ENCODE results near the gene SOWAHC. TPM values are rescaled to one million over a fixed set of nuclear protein-coding genes. Genes with fewer than 3 reads are reported as not detected.
"Not testable (repeated sequence)": the region's sequence is repeated elsewhere in the genome, so short reads cannot be mapped to it uniquely, and the experiment has no call there.

The SOWAHC gene, protein sequence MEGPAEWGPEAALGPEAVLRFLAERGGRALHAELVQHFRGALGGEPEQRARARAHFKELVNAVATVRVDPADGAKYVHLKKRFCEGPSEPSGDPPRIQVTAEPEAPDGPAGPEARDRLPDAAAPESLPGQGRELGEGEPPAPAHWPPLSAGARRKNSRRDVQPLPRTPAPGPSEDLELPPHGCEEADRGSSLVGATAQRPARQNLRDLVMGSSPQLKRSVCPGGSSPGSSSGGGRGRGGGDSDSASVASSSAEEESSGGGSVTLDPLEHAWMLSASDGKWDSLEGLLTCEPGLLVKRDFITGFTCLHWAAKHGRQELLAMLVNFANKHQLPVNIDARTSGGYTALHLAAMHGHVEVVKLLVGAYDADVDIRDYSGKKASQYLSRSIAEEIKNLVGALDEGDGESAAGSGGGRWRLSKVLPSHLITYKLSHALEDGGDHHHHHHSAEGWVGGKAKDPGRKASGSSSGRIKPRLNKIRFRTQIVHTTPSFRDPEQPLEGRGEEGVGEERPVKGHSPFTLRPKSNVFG
- total RNA-seq (2014; rRNA removed; shearing (Covaris generic); ENCODE audit: low replicate concordance), result not detected in 2 replicates

GRCh38 chr2:109613922-109614714 lies at the start of gene SOWAHC, which contains the start of gene SEPTIN10:
TSS of gene SOWAHC (plus strand) at chr2:109614364. CDS start at chr2:109614490, 126 bp downstream.
TSS of gene SEPTIN10 (minus strand) at chr2:109613966. CDS start at chr2:109613827, 139 bp downstream.
- Histone ChIP-seq H2AFZ (ENCODE audit: low read length) (no peak within 1 kb of the TSS), H3K4me3 (ENCODE audit: low read length) (no peak within 1 kb of the TSS), H3K36me3 (ENCODE audit: insufficient read depth, low read length) (no peaks in the 10 kb centered on the region), H3K9me2 (replicated peaks; ENCODE audit: insufficient read depth, low read length) (no peaks in the 10 kb centered on the region), H3K27ac (ENCODE audit: low read length) (no peak within 1 kb of the TSS), H4K20me1 (ENCODE audit: insufficient read depth, low read depth, low read length) (no peaks in the 10 kb centered on the region), H3K79me2 (ENCODE audit: low read length) (no peaks in the 10 kb centered on the region), H3K4me2 (ENCODE audit: low read depth, low read length, poor library complexity, severe bottlenecking) (no peak within 1 kb of the TSS), H3K9me3 (ENCODE audit: low read length) (no peaks in the 10 kb centered on the region), H3K27me3 (ENCODE audit: low read length) (no peaks in the 10 kb centered on the region), H3K4me1 (ENCODE audit: low read length) (no peaks in the 10 kb centered on the region), H3K9ac (ENCODE audit: low read length) (no peak within 1 kb of the TSS)
- DNase-seq, result no peak

DNA sequence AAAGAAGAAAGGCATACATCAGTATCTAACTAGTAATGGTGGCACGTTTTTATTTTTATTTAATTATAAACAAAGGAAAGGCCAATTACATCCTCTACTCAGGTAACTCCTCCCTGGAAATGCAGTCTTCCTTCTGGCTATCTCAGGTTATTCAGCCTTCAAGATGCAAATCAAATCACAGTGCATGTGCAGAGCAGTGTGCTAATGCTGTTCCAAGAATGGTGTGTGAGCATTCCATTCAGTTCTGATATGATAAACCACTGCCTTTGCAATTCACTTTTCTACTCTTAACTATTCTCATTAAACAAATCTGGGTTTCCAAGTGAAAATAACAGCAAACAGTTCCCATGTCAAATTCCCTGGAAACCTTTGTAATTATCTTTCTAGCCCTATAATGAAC lies 38.8 kb upstream of the SOWAHC start:
- no peaks in the 10 kb centered on the region for H3K79me2 ChIP-seq (ENCODE audit: low read length)
- no peak overlapping the region for H3K27ac ChIP-seq (ENCODE audit: low read length)
- H3K4me2 ChIP-seq (ENCODE audit: low read depth, low read length, poor library complexity, severe bottlenecking), result no peak overlapping the region
- H3K9me2 ChIP-seq (replicated peaks; ENCODE audit: insufficient read depth, low read length), result no peaks in the 10 kb centered on the region
- no peak overlapping the region for H3K4me3 ChIP-seq (ENCODE audit: low read length)
- H3K9me3 ChIP-seq (ENCODE audit: low read length), result no peaks in the 10 kb centered on the region
- H3K27me3 ChIP-seq (ENCODE audit: low read length), result no peaks in the 10 kb centered on the region
- no peak for DNase-seq
- H2AFZ ChIP-seq (ENCODE audit: low read length), result no peak overlapping the region
- H3K36me3 ChIP-seq (ENCODE audit: insufficient read depth, low read length), result no peaks in the 10 kb centered on the region
- no peak overlapping the region for H3K9ac ChIP-seq (ENCODE audit: low read length)
- no peaks in the 10 kb centered on the region for H3K4me1 ChIP-seq (ENCODE audit: low read length)
- no peaks in the 10 kb centered on the region for H4K20me1 ChIP-seq (ENCODE audit: insufficient read depth, low read depth, low read length)

DNA sequence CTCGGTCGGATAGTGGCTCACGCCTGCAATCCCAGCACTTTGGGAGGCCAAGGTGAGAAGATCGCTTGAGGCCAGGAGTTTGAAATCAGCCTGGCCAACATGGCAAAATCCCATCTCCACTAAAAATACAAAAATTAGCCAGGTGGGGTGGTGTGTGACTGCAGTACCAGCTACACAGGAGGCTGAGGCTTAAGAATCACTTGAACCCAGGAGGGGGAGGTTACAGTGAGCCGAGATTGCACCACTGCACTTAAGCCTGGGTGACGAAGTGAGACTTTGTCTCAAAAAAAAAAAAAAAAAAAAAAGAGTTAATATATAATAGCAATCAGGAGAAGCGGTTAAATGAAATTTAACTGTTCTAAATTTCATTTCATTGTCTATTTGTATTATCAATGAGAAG lies 36.5 kb upstream of the SOWAHC start:
- not testable (repeated sequence) for H3K9ac ChIP-seq (ENCODE audit: low read length); H4K20me1 ChIP-seq (ENCODE audit: insufficient read depth, low read depth, low read length); DNase-seq; H2AFZ ChIP-seq (ENCODE audit: low read length); H3K27me3 ChIP-seq (ENCODE audit: low read length); H3K36me3 ChIP-seq (ENCODE audit: insufficient read depth, low read length); H3K9me3 ChIP-seq (ENCODE audit: low read length); H3K4me3 ChIP-seq (ENCODE audit: low read length); H3K9me2 ChIP-seq (replicated peaks; ENCODE audit: insufficient read depth, low read length); H3K4me1 ChIP-seq (ENCODE audit: low read length); H3K27ac ChIP-seq (ENCODE audit: low read length); H3K79me2 ChIP-seq (ENCODE audit: low read length); H3K4me2 ChIP-seq (ENCODE audit: low read depth, low read length, poor library complexity, severe bottlenecking)

GRCh38 chr2:109582928-109583895 lies 31.0 kb upstream of the SOWAHC start:
- no peaks in the 10 kb centered on the region for H4K20me1 ChIP-seq (ENCODE audit: insufficient read depth, low read depth, low read length)
- no peak overlapping the region for H3K9ac ChIP-seq (ENCODE audit: low read length)
- no peaks in the 10 kb centered on the region for H3K36me3 ChIP-seq (ENCODE audit: insufficient read depth, low read length)
- no peaks in the 10 kb centered on the region for H3K79me2 ChIP-seq (ENCODE audit: low read length)
- no peak overlapping the region for H3K4me3 ChIP-seq (ENCODE audit: low read length)
- no peak overlapping the region for H3K4me2 ChIP-seq (ENCODE audit: low read depth, low read length, poor library complexity, severe bottlenecking)
- H3K27ac ChIP-seq (ENCODE audit: low read length), result no peak overlapping the region
- H3K9me2 ChIP-seq (replicated peaks; ENCODE audit: insufficient read depth, low read length), result no peaks in the 10 kb centered on the region
- H3K9me3 ChIP-seq (ENCODE audit: low read length), result no peaks in the 10 kb centered on the region
- no peak for DNase-seq
- no peak overlapping the region for H2AFZ ChIP-seq (ENCODE audit: low read length)
- H3K27me3 ChIP-seq (ENCODE audit: low read length), result no peaks in the 10 kb centered on the region
- H3K4me1 ChIP-seq (ENCODE audit: low read length), result no peaks in the 10 kb centered on the region

GRCh38 chr2:109586687-109587086 lies 27.5 kb upstream of the SOWAHC start:
- Histone ChIP-seq H3K79me2 (ENCODE audit: low read length) (no peaks in the 10 kb centered on the region), H3K9ac (ENCODE audit: low read length) (no peak overlapping the region), H3K4me3 (ENCODE audit: low read length) (no peak overlapping the region), H3K9me3 (ENCODE audit: low read length) (no peaks in the 10 kb centered on the region), H3K27ac (ENCODE audit: low read length) (no peak overlapping the region), H3K27me3 (ENCODE audit: low read length) (no peaks in the 10 kb centered on the region), H3K4me1 (ENCODE audit: low read length) (no peaks in the 10 kb centered on the region), H3K4me2 (ENCODE audit: low read depth, low read length, poor library complexity, severe bottlenecking) (no peak overlapping the region), H4K20me1 (ENCODE audit: insufficient read depth, low read depth, low read length) (no peaks in the 10 kb centered on the region), H3K36me3 (ENCODE audit: insufficient read depth, low read length) (no peaks in the 10 kb centered on the region), H3K9me2 (replicated peaks; ENCODE audit: insufficient read depth, low read length) (no peaks in the 10 kb centered on the region), H2AFZ (ENCODE audit: low read length) (no peak overlapping the region)
- DNase-seq, result no peak

DNA sequence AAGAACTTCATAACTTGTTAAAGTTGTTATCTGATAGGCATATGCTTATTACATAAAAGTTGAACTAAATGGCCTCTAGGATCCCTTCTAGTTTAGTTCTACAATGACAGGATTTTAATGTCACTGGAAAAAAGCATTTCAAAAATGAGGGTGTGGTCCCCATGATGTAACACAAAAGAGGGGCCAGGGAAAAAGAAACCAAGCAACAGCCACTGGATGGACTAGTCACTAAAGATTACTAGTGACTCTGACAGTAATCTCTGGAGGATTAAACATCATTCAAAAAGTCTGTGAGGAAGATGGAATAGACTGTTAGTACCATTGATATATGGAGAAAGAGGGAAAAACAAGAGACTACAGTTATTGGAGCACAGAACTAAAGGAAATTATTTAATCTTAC lies 23.0 kb upstream of the SOWAHC start:
- H2AFZ ChIP-seq (ENCODE audit: low read length), result no peak overlapping the region
- no peak overlapping the region for H3K4me3 ChIP-seq (ENCODE audit: low read length)
- H3K79me2 ChIP-seq (ENCODE audit: low read length), result no peaks in the 10 kb centered on the region

DNA sequence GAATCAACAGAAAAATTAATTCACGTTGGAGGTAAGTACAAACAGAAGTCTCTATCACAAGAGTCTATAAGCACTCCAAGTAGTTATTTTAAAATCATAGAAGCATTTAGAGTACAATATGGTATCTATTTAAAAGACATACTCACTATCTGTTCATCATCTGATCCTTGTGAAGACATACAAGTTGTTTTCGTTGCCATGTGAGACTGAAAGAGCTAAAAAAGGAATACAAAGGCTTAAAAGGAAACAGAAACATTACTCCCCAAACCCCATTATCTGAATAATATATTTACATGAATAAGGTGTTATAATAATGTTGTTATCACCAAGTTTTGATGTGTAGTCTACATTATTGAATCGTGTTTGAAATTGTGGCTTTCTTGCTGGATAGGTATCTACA lies 21.3 kb upstream of the SOWAHC start:
- Histone ChIP-seq H3K4me3 (ENCODE audit: low read length) (no peak overlapping the region), H3K4me2 (ENCODE audit: low read depth, low read length, poor library complexity, severe bottlenecking) (no peak overlapping the region), H3K9me2 (replicated peaks; ENCODE audit: insufficient read depth, low read length) (no peaks in the 10 kb centered on the region), H3K36me3 (ENCODE audit: insufficient read depth, low read length) (no peaks in the 10 kb centered on the region), H3K9me3 (ENCODE audit: low read length) (no peaks in the 10 kb centered on the region), H4K20me1 (ENCODE audit: insufficient read depth, low read depth, low read length) (no peaks in the 10 kb centered on the region), H3K4me1 (ENCODE audit: low read length) (no peaks in the 10 kb centered on the region), H3K79me2 (ENCODE audit: low read length) (no peaks in the 10 kb centered on the region), H3K27ac (ENCODE audit: low read length) (no peak overlapping the region), H3K9ac (ENCODE audit: low read length) (no peak overlapping the region), H2AFZ (ENCODE audit: low read length) (no peak overlapping the region), H3K27me3 (ENCODE audit: low read length) (no peaks in the 10 kb centered on the region)
- DNase-seq, result no peak

More for the DNA sequence above, 23.0 kb upstream of the SOWAHC start:
- H3K4me2 ChIP-seq (ENCODE audit: low read depth, low read length, poor library complexity, severe bottlenecking), result no peak overlapping the region
- no peaks in the 10 kb centered on the region for H3K36me3 ChIP-seq (ENCODE audit: insufficient read depth, low read length)
- no peaks in the 10 kb centered on the region for H3K4me1 ChIP-seq (ENCODE audit: low read length)
- no peaks in the 10 kb centered on the region for H3K9me2 ChIP-seq (replicated peaks; ENCODE audit: insufficient read depth, low read length)
- no peaks in the 10 kb centered on the region for H3K27me3 ChIP-seq (ENCODE audit: low read length)
- no peak overlapping the region for H3K9ac ChIP-seq (ENCODE audit: low read length)
- no peaks in the 10 kb centered on the region for H4K20me1 ChIP-seq (ENCODE audit: insufficient read depth, low read depth, low read length)
- H3K9me3 ChIP-seq (ENCODE audit: low read length), result no peaks in the 10 kb centered on the region
- H3K27ac ChIP-seq (ENCODE audit: low read length), result no peak overlapping the region
- no peak for DNase-seq

All from Karpas-422 (cell line).